Measurements from ENCODE around the gene CALU.

CALU gene

DNA sequence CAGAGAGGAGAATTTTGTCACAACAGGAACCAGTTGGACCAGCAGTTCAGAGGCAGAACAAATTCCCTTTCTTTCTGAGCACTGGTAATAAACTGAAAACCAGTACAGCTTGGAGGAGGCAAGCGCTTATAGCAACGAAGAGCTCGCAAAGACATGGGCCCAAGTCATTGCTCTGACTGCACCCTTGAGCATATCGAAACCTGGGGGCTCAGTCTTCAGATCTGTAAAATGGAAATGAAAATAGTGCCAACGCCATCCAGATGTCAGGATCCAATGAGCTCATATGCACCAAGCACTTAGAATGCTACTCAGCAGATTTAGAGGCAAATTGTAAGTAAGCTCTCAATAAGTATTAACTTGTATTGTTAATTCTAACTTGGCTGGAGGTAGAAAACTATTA is 14.4 kb upstream of the CALU start:
- no peak for DNase-seq (ENCODE audit: low read depth in 2 of 3, low spot score in 2 of 3)

DNA sequence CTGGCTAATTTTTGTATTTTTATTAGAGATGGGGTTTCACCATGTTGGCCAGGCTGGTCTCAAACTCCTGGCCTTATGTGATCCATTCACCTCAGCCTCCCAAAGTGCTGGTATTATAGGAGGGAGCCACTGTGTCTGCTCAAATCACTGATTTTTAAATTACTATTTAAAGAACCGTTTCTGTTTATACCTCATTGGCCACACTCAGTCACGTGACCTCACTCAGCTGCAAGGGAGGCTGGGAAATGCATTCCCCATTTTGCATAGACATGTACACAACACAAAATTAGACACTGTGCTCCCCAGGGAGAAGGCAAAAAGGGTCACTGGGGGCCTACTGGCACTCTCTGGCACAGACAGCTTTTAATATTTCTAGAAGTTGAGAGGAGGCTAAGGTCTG is 13.6 kb upstream of the CALU start:
- DNase-seq (ENCODE audit: low read depth in 2 of 3, low spot score in 2 of 3) = no peak

DNA sequence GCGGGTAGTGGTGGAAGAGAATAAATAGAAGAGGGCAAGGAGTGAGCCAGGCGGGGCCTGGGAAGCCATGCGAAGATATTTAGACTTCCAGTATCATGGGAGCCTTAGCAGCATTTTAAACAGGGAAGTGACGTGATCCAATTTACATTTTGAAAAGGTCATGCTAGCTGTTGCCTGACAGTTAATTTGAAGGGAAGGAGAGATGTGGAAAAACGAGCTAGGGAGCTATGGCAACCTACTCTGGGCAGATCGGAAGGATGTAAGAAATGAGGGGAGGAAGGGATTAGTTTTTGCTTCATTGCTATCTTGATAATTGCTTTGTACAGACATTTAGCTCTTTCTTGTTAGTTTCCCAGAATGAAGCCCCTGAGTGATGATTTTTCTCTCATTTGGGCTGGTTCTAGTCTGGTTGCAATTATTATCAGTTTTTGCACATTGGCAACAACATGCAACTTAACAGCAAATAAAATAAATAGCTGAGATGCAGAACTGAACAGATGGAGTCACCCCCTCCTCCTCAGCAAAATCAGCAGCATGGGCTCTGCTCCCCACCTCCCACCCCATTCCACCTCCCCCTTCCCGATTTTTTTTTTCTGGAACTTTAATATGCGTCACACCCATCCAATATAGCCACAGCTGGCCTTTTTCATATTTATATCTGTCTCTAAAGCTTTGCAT is 13.0 kb upstream of the CALU start:
- DNase-seq (ENCODE audit: low read depth in 2 of 3, low spot score in 2 of 3) = no peak

DNA sequence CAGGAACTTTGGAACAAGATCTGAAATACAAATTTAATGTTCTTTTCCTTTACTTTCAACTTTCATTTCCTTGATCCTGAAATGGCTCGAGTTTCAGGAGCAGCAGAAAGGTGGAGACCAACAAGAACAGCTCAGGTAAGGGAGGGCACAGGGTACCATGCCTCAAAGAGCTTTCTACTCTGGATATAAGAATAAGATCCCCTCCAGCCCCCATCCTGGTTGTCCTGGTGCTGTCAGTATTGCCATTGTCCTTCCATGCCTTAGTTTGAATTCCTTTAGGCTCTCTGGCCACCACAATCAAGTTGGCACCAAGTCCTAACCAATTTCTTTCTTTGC is 12.5 kb upstream of the CALU start:
- no peak for DNase-seq (ENCODE audit: low read depth in 2 of 3, low spot score in 2 of 3)

DNA sequence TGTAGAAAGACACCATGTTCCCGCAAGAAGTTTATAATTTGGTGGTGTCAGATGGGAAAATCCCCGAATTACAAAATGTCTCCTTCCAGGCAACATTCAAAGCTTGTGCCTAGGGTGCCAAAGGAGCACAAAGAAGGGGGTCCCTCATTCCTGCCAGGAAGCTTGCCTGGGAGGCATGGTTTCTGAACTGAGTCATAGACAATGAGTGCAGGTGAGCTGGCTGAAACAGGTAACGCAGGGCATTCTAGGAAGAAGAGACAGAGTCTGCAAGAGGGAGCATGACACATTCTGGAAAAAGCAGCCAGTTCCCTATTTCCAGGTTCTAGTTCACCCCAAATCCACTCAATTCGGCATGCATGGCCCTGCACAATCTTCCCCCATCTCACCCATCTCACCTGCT is 11.9 kb upstream of the CALU start:
- DNase-seq (ENCODE audit: low read depth in 2 of 3, low spot score in 2 of 3) = no peak

DNA sequence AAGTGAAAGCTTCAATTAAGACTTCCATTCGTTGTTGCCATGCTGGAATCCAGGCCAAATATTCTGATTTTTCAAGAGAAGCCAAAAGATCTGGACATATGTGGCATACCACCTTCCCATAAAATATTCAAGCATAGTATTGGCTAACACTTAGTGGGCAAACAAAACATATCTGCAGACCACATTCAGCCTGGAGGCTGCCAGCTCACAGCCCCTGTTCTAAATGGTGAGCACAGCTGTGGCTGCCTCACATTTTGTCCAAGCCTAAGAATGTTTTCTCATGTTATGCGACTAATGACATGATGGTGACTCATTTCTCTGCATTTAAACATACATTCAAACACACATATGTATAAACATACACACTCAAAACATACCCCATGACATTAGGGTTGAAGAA is 10.6 kb upstream of the CALU start:
- no peak for DNase-seq (ENCODE audit: low read depth in 2 of 3, low spot score in 2 of 3)

DNA sequence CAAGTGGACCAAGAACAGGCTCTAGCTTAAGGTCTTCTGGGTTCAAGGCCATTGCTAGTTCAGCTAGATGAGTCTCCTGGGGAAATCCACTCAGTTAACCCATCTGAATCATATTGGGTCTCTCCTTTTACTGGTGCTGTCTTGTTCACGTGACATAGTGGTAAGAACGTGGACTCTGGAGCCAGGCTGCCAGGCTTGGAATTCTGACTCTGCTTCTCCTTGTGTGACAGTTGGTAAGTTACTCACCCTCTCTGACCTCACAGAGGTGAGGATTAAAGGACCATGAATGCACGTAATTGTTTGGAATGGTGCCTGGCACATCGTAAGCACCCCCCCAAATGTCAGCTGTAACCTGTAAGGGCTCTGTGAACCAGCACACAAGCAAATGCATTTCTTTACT is 9.7 kb upstream of the CALU start:
- no peak for DNase-seq (ENCODE audit: low read depth in 2 of 3, low spot score in 2 of 3)

DNA sequence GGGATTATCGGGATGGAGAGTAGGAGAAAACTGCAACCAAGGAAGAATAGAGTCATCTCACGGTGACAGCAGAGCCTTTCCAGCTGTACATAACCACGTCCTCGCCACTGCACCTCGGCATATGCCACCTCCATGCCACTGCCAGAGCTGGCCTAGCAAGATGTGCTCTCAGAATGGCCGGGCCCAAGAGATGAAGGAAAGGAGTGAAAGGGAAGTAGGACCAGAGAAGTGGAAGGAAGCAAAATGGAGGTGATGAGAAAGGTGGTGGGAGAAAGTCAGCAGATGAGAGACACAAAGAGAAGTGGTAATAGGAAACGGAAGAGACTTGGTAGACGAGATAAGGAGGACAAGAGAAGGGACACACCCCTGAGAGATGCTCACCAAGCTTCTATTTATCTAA is 8.0 kb upstream of the CALU start:
- no peak for DNase-seq (ENCODE audit: low read depth in 2 of 3, low spot score in 2 of 3)

DNA sequence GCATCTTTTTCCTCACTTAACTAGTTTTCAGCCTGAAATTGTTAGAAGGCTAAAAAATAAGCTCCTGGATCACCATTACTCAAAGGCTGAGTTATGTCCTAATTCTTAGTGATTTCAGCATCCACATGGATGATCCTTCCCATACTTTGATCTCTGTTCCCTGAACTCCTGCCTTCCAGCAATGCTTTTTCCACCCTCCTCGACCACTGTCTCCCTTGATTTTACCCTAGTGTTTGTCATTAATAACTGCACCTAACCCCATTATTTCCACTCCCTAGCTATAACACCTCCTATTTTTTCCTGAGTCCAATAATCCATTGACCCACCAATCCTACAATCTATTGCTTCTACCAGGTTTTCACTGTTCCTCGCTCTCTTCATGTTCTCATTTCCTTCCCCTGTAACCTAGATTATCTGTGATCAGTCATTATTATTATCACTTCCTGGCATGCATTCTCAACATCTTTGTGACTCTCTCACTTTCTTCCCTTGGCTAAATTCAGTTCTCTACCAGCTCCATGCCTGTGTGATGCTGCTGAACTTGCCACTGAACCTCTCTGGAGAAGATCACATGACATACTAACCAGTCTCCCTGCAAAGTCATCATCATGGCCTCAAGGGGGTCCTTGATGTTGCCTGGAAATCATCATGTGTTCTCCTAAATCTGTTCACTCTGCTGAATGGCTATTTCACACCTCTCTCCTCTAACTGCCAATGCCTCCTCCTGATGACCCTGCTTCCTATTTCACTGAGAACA is 6.5 kb upstream of the CALU start:
- DNase-seq (ENCODE audit: low read depth in 2 of 3, low spot score in 2 of 3) = no peak

DNA sequence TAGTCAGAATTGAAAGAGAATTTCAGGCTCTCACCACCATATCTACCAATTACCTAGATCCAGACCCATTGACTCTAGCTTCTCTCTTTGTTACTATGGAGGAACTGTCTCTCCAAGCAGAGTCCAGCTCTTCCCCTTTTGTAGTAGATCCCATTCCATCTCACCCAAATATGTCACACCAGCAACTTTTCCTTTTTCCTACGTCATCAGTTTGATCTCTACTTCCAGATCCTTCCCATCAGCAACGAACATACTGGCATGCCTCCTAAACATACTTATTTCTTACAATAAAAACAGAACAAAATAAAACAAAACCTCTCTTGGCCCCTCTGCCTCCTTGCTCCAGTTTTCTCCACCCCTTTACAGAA is 5.9 kb upstream of the CALU start:
- no peak for DNase-seq (ENCODE audit: low read depth in 2 of 3, low spot score in 2 of 3)

DNA sequence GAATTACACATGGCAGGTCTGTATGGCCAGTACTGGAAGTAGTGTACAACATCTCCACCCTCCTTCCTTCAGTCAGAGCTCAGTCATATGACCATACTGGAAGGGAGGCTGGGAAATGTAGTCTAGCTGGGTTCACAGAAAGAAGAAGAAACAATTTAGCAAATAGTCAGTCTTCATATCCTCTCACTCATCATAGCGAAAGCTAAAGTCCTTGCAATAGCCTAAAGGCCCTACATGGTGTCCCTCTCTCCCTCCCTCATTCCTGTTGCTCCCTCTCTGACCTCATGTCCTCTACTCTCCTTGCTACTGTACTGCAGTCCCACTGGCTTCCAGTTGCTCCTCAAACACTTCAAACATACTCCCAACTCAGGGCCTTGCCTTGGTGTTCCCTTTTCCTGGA is 4.3 kb upstream of the CALU start:
- no peak for DNase-seq (ENCODE audit: low read depth in 2 of 3, low spot score in 2 of 3)

DNA sequence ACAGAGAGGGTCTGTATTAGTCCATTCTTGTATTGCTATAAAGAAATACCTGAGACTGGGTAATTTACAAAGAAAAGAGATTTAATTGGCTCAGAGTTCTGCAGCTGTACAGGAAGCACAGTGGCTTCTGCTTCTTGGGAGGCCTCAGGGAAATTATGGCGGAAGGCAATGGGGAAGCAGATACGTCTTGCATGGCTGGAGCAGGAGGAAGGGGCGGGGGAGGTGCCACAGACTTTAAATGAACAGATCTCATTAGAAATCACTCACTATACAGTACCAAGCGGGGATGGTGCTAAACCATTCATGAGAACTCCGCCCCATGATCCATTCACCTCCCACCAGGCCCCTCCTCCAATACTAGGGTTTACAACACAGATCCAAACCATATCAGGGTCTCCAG is 3.7 kb upstream of the CALU start:
- DNase-seq (ENCODE audit: low read depth in 2 of 3, low spot score in 2 of 3) = no peak

DNA sequence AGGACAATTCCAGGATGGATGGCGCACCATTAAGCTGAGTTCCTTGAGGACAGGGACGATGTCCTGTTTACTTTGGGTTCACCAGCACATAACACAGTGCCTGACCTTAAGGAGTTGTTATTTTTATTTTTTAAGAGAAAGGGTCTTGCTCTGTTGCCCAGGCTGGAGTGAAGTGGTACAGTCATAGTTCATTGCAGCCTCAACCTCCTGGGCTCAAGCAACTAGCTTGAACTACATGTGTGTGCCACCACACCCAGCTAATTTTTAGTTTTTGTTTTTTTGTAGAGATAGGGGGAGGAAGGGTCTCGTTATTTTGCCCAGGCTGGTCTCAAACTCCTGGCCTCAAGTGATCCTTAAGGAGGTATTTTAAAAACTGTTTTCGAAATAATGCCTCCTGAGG is 1.7 kb upstream of the CALU start:
- no peak for DNase-seq (ENCODE audit: low read depth in 2 of 3, low spot score in 2 of 3)

DNA sequence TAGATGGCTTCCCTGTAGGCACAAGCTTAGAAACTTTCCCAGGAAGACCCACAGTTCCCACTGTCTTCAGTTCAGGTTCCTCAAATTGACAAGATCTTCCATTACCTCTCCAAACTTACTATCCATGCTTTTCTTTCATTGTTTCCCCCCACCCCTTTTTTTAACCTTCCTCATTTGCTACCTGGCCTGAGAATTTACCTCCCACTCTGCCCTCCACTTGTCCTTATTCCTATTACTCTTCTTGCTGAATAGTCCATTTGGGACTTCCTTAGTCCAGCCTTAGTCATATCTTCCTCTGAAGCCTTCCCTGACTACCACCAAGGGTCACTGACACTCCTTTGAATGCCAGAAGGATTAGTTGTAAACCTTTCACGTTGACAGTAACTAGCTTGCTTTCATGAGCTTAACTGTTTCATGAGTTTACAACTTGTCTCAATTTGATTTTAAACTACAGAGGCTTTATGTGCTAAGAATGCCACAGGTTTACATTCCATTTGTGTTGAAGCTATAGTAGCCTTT is 1.2 kb upstream of the CALU start:
- DNase-seq (ENCODE audit: low read depth in 2 of 3, low spot score in 2 of 3) = no peak

DNA sequence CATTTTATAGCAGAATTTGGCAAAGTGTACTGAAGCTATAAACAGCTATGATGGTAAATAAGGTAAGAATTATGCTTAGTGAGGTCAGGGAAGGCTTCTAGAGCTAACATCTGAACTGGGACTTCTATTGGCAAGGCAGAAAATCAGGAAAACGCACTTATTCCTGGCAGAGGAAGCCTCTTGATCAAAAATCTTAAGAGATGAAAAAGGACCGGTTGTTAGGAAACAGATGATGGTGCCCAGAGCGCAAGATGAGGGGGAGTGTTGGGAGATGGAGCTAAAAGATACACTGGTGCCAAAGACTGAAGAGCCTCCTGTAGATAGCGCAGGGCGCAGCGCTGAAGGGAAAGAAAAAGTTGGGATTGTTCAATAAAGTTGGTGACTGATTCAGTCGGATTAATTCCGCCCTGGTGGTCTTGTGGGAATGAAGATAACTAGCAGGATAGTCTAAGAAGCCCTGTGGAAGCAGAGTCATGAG is 550 bp upstream of the CALU start:
- DNase-seq (ENCODE audit: low read depth in 2 of 3, low spot score in 2 of 3) = no peak

DNA sequence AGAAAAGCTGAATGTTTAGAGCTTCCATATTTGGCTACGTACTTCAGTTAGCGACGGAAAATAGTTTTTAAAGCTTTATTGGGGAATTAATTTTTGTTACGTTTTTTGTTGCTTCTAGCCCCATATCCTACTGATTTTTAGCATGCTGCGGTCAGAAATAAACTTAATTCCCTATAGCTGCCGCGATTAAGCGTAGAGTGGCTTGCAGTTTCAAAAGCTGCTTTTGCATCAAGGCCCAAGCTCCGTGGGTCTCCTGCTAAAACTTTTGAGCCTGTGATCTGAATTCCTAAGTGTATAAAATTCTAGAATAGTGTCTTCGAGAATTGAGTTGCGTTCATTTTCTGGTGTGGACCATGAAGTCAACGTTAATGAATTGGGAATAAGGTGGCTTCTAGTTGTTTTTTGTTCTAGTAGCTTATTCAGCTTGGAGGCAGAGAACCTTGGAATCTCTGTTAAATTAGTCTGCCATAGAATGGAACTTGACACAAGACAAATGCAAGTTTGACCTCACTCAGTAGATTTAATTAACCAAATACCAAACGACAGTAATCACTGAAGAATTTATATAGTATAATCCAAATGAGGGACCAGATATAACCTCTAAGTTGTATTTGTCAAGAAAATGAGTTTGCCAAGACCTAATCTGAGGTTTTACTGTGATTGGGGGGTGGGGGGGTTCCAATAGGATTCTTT is 977 bp downstream of the CALU start:
- DNase-seq (ENCODE audit: low read depth in 2 of 3, low spot score in 2 of 3) = no peak

DNA sequence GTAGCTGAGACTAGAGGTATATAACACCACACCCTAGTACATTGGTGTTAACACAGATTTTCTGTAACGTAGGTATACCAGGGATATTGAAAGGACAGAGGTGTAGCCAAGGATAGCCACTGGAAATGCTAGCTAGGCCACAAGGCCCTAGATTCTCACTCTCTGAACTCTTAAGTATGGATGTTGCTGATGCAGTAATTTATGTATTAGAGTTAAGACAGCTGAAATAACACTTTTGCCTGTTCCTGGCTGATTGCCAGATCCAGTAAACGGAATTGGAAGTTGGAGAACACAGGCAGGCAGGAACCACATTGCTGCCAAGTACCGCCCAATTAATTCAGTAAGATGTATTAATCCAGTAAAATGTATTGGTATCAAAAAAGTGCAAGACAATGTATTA is 1.8 kb downstream of the CALU start:
- no peak for DNase-seq (ENCODE audit: low read depth in 2 of 3, low spot score in 2 of 3)

DNA sequence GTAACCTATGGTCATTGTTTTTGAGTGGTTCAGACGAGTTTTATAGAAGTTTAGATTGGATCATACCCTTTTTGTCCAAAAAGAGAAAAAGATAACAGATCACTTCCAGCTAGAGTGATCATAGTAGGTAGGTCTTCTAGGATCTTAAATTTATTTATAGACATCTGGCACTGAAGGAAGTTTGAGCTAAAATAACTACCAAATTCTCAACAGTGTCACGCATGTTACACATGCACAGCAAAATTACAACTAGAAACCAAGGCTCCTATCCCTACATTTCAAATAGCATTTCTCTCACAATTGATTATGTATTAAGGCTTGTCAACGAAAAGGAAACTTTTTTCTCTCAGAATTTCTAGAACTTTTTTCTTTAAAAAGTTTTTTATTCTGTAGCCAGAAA is 2.3 kb downstream of the CALU start:
- DNase-seq (ENCODE audit: low read depth in 2 of 3, low spot score in 2 of 3) = no peak

DNA sequence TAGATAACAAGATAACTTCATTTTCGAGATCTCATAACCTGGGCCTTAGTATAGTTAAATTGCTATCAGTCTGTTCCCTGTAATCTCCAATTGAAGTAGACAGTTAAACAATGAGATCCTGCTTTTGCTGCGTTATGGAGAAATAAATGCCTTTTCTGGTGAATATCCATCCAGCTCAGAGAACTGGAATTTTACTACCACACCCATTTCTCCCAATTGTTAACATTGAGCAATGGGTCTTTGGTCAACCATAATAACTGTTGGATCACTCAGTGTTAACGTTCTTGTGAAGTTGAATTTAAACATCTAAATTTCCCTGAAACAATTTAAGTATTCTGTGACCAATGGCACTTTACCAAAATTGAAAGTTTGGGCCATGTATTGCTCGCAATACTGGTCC is 3.0 kb downstream of the CALU start:
- no peak for DNase-seq (ENCODE audit: low read depth in 2 of 3, low spot score in 2 of 3)

DNA sequence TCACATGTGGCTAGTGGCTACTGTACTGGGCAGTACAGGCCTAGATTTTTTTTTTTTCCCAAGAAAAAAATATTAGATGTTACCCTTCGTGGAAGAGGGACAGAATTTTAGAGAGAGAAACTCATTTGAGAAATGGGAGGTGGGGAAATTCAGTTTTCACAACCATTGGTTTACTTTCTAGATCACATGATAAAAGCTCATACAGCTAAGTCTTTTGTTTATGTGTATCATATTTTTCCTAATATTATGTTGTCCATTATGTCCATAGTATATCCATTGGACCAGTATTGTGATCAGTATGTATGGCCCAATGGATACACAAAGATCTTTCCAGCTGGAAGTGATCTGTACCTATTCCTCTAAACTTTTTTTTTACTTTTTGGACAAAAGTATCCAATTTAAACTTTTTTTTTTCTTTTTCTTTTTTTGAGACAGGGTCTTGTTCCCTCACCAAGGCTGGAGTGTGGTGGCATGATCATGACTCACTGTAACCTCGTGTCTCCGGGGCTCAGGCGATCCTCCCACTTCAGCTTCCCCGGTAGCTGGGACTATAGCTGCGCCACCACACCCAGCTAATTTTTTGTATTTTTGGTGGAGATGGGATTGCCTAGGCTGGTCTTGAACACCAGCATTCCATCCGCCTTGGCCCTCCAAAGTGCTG is 4.1 kb downstream of the CALU start:
- DNase-seq (ENCODE audit: low read depth in 2 of 3, low spot score in 2 of 3) = no peak

DNA sequence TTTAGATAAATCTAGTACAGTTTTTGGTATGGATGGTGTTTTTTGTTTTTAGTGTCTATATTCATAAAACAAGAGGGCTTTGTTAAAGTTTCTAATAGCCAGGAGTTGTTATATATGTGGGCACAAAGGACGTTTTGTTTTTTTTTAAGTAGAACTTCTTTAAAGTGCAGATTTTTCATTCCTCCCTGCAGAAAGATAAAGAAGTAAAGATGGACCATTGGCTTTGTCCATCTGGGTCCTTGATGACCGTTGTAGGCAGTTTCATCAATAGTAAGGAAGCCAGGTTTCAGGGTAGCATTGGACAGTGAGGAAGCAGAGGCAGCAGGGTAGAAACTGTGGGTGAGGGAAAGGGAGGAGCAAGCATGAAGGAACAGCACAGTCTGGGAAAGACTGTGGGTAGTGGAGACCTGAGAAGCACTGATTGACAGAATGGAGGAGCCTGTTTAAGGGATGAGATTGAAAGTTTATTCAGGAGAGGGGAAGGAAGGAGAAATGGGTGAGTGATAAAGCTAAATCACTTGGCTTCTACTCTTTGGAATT is 5.3 kb downstream of the CALU start:
- no peak for DNase-seq (ENCODE audit: low read depth in 2 of 3, low spot score in 2 of 3)

DNA sequence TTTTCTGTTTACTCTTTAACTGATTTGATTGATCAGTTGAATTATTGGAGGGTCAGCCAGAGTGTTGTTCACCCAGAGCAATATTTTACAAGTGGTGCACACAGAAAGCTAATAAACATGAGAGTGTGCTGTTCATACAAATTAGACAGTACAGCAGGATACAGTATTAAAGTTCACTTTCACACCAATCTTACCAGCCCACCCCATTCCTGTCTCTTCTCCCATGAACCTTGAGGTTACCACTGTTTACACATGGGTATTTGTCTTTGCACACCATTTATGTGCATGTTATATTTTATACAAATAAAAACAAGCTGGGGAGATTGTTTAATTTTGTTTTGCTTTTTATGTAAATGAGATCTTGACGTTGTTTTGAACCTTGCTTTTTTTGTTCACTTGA is 6.5 kb downstream of the CALU start:
- no peak for DNase-seq (ENCODE audit: low read depth in 2 of 3, low spot score in 2 of 3)
